Measurements from ENCODE around the gene AUTS2.

DNA sequence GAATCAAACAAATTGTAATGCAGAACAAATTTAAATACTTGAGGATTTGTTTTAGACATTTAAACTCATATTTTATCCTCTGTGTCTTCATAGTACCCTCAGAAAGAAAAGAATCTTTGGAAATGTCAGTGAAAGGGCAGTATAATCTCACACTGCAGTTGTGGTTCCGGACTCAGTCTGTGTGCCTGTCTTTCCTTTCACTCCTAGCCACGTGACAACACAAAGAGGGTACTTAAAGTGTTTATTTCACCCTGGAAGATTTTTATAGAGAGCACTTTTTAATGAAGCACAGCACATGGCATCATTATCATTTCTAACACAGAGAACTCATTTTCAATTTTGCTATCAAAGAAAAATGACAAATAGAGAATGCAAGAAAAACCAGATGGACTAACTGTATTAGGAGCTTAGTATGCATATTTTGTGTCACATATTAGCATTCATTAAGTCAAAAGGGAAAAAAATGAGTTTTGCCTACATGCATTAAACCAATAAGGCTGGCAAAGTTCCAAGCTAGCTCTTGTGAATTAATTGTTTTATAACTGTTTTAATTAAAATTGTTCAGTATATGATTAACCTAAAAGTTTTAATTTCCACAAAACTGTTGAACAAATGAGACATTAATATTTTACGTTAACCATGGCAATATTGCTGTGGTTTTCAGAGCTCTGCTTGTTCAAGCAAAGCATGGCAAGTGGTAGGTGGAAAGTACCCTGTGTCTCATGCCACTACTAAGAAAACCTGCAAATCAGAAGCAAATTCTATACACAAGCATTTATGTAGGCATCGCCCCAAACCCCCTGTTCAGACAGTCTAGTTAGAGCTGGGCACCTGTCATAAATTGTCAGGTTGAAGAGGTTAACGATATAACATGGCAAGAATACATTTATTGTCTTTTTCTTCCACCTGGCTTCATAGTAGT is 65.9 kb downstream of the AUTS2 start:
- TF ChIP-seq KLF16 (IDR thresholded peaks at IDR 0.05), result no peak
- TF ChIP-seq CAMTA2 (CRISPR knock-in tag; conservative IDR thresholded peaks at IDR 0.05), result no peak
- TF ChIP-seq, protein P1, sequence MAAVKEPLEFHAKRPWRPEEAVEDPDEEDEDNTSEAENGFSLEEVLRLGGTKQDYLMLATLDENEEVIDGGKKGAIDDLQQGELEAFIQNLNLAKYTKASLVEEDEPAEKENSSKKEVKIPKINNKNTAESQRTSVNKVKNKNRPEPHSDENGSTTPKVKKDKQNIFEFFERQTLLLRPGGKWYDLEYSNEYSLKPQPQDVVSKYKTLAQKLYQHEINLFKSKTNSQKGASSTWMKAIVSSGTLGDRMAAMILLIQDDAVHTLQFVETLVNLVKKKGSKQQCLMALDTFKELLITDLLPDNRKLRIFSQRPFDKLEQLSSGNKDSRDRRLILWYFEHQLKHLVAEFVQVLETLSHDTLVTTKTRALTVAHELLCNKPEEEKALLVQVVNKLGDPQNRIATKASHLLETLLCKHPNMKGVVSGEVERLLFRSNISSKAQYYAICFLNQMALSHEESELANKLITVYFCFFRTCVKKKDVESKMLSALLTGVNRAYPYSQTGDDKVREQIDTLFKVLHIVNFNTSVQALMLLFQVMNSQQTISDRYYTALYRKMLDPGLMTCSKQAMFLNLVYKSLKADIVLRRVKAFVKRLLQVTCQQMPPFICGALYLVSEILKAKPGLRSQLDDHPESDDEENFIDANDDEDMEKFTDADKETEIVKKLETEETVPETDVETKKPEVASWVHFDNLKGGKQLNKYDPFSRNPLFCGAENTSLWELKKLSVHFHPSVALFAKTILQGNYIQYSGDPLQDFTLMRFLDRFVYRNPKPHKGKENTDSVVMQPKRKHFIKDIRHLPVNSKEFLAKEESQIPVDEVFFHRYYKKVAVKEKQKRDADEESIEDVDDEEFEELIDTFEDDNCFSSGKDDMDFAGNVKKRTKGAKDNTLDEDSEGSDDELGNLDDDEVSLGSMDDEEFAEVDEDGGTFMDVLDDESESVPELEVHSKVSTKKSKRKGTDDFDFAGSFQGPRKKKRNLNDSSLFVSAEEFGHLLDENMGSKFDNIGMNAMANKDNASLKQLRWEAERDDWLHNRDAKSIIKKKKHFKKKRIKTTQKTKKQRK (IDR thresholded peaks at IDR 0.05; ENCODE audit: borderline replicate concordance, low read depth, low read length), result no peak
- no peak for TF ChIP-seq FOXM1 (IDR thresholded peaks at IDR 0.05; ENCODE audit: low read depth)
- no peak for TF ChIP-seq FOXM1 (CRISPR knock-in tag; IDR thresholded peaks at IDR 0.05; ENCODE audit: low read depth)
